Kidney epithelial cell (primary cell): ENCODE results near the gene PPFIBP2. TPM values are rescaled to one million over a fixed set of nuclear protein-coding genes. Genes with fewer than 3 reads are reported as not detected.

ENCODE experiments used
- DNase-seq: peaks from one replicate; pipeline ENCODE4 v3.0.0-alpha.2; 2010; ENCODE audit warnings: low read depth
- H3K27me3 ChIP-seq: 2 replicates; pipeline ENCODE4 v1.6.0; 2011; ENCODE audit warnings: low read length; ENCODE audit not compliant: control insufficient read depth, insufficient read depth
- H3K36me3 ChIP-seq: 2 replicates; pipeline ENCODE4 v1.5.1; 2011; ENCODE audit warnings: low read length; ENCODE audit not compliant: control insufficient read depth, insufficient read depth
- H3K4me3 ChIP-seq: 2 replicates; pipeline ENCODE4 v1.5.1; 2011; ENCODE audit warnings: low read depth, mild to moderate bottlenecking, control low read depth, low read length
- CTCF ChIP-seq: IDR thresholded peaks from 2 replicates; pipeline ENCODE4 v1.5.1; 2011; ENCODE audit warnings: mild to moderate bottlenecking, moderate library complexity, low read length, control low read depth, inconsistent platforms; ENCODE audit not compliant: insufficient read depth, poor library complexity, severe bottlenecking
- total RNA-seq: library from RNA; depleted of rRNA; stranded (reverse); fragments of >200 nt; gene quantifications from 2 replicates; pipeline ENCODE4 v1.2.3, GENCODE V29; 2015

PPFIBP2 gene
- total RNA-seq, 1 donor from 2014 or later = 6.0 TPM

- peak; percentile 87 for TF ChIP-seq CTCF
- H3K27me3 ChIP-seq = no peaks in the 10 kb centered on the region
- no peak overlapping the region for H3K4me3 ChIP-seq
- DNase-seq = no peak
- H3K36me3 ChIP-seq = no peaks in the 10 kb centered on the region
Measured at GRCh38 chr11:7688238-7688826, 174.5 kb downstream of the PPFIBP2 start.

GRCh38 chr11:7689239-7689638, 175.4 kb downstream of the PPFIBP2 start:
- no peak for TF ChIP-seq CTCF
- no peaks in the 10 kb centered on the region for H3K36me3 ChIP-seq
- DNase-seq = no peak
- H3K27me3 ChIP-seq = peaks cover 2% of the 10 kb centered on the region
- H3K4me3 ChIP-seq = no peak overlapping the region

- Histone ChIP-seq H3K27me3 (peaks cover 4% of the 10 kb centered on the region), H3K4me3 (no peak overlapping the region), H3K36me3 (no peaks in the 10 kb centered on the region)
- no peak for TF ChIP-seq CTCF
- DNase-seq = no peak
Measured at GRCh38 chr11:7690648-7691047, 176.8 kb downstream of the PPFIBP2 start.

GRCh38 chr11:7691759-7692350, 178.1 kb downstream of the PPFIBP2 start:
- H3K27me3 ChIP-seq = peaks cover 4% of the 10 kb centered on the region
- H3K36me3 ChIP-seq = no peaks in the 10 kb centered on the region
- TF ChIP-seq CTCF = no peak
- H3K4me3 ChIP-seq = no peak overlapping the region
- no peak for DNase-seq

GRCh38 chr11:7692426-7692825, 178.6 kb downstream of the PPFIBP2 start:
- DNase-seq = no peak
- no peak for TF ChIP-seq CTCF
- no peak overlapping the region for H3K4me3 ChIP-seq
- peaks cover 4% of the 10 kb centered on the region for H3K27me3 ChIP-seq
- no peaks in the 10 kb centered on the region for H3K36me3 ChIP-seq

- Histone ChIP-seq H3K4me3 (no peak overlapping the region), H3K27me3 (peaks cover 4% of the 10 kb centered on the region), H3K36me3 (no peaks in the 10 kb centered on the region)
- no peak for TF ChIP-seq CTCF
- DNase-seq = no peak
Measured at GRCh38 chr11:7694235-7694634, 180.4 kb downstream of the PPFIBP2 start.
